K562 (cell line): ENCODE results near the gene SLC12A3. TPM values are rescaled to one million over a fixed set of nuclear protein-coding genes. Genes with fewer than 3 reads are reported as not detected.

Experiments used
- COPS2 ChIP-seq: fragments of 450-650 bp; conservative IDR thresholded peaks from 2 replicates; pipeline ENCODE4 v1.6.1; 2016; ENCODE audit warnings: mild to moderate bottlenecking, moderate library complexity
- CREB1 ChIP-seq, 2 experiments: sonication (generic) in 1 of 2; formaldehyde crosslinking in 1 of 2; IDR thresholded peaks; 2 replicates each; pipeline versions ENCODE4 v1.6.1 to v1.8.0; 2012 to 2022; ENCODE audit warnings: inconsistent platforms in 1 of 2, mild to moderate bottlenecking in 1 of 2, missing genetic modification reagents in 1 of 2, moderate library complexity in 1 of 2
- CREB3 ChIP-seq: fragments of 450-650 bp; conservative IDR thresholded peaks from 2 replicates; pipeline ENCODE4 v1.6.1; 2016; ENCODE audit warnings: missing genetic modification characterization, low read depth, mild to moderate bottlenecking, missing compliant biosample characterization, moderate library complexity
- DLX4 ChIP-seq: fragments of 250-450 bp; sonication (Bioruptor Pico); IDR thresholded peaks from 2 replicates; pipeline ENCODE4 v1.6.1; 2021; ENCODE audit warnings: mild to moderate bottlenecking
- E2F6 ChIP-seq, 2 experiments: IDR thresholded peaks; 2 replicates each; pipeline ENCODE4 v1.6.1; 2011; ENCODE audit warnings: borderline replicate concordance in 1 of 2, control low read depth in 1 of 2, low read depth in 1 of 2, low read length in 1 of 2, mild to moderate bottlenecking in 1 of 2, mixed read lengths in 1 of 2, moderate library complexity in 1 of 2; ENCODE audit not compliant: insufficient read depth in 1 of 2, insufficient read length in 1 of 2, poor library complexity in 1 of 2, severe bottlenecking in 1 of 2; ENCODE audit errors: extremely low read depth in 1 of 2
- ELK3 ChIP-seq: fragments of 450-650 bp; formaldehyde crosslinking; IDR thresholded peaks from 2 replicates; pipeline ENCODE4 v1.4.0; 2020; ENCODE audit warnings: mild to moderate bottlenecking
- GTF2E2 ChIP-seq: fragments of 200-800 bp; sonication (Bioruptor generic); IDR thresholded peaks from 2 replicates; pipeline ENCODE4 v1.6.1; 2016; ENCODE audit warnings: missing genetic modification characterization, missing compliant biosample characterization
- HMGN3 ChIP-seq: IDR thresholded peaks from 2 replicates; pipeline ENCODE4 v1.6.1; 2011; ENCODE audit warnings: borderline replicate concordance, low read depth, mild to moderate bottlenecking, mixed read lengths, low read length; ENCODE audit not compliant: insufficient read length; ENCODE audit errors: extremely low read depth
- MYNN ChIP-seq, 2 experiments: sonication (generic); formaldehyde crosslinking in 1 of 2; IDR thresholded peaks; 2 replicates each; pipeline versions ENCODE4 v1.5.0 to v1.6.1; 2016 to 2020; ENCODE audit warnings: antibody characterized with exemption in 1 of 2, missing genetic modification reagents in 1 of 2
- PURB ChIP-seq: sonication (generic); formaldehyde crosslinking; IDR thresholded peaks from 2 replicates; pipeline ENCODE4 v1.9.0; 2021; ENCODE audit warnings: low read depth, mild to moderate bottlenecking, missing genetic modification reagents
- ZFP36 ChIP-seq: fragments of 150-350 bp; IDR thresholded peaks from 2 replicates; pipeline ENCODE4 v1.6.1; 2018; ENCODE audit warnings: low read length, low read depth; ENCODE audit not compliant: partially characterized antibody
- polyA plus RNA-seq, 8 experiments: library from polyadenylated mRNA; depleted of rRNA in 4 of 8; stranded (reverse) in 5 of 8; unstranded in 3 of 8; fragments of >200 nt; fragmentation: Nextera tagmentation in 2 of 8; fragmentation: Illumina TruSeq in 1 of 8; extraction: Ambion mirVana in 2 of 8; extraction: Trizol in 1 of 8; gene quantifications; 2 replicates each; pipeline versions ENCODE4 v1.2.1 to v1.2.3, GENCODE V29; 2011 to 2014; ENCODE audit warnings: inconsistent platforms in 1 of 8, missing spikeins in 1 of 8
- total RNA-seq, 7 experiments: library from RNA; depleted of rRNA in 6 of 7; stranded (reverse); fragments of >200 nt in 6 of 7; fragmentation: Illumina TruSeq in 2 of 7; extraction: Trizol in 2 of 7; gene quantifications; 2 replicates each; pipeline versions ENCODE4 v1.2.1 to v1.2.3, GENCODE V29; 2011 to 2021; ENCODE audit warnings: low replicate concordance in 1 of 7
- TF ChIP-seq, protein P1 (sequence below), 2 experiments: fragments of 450-650 bp; formaldehyde crosslinking in 1 of 2; IDR thresholded peaks; 2 replicates each; pipeline versions ENCODE4 v1.4.0 to v1.6.1; 2014 to 2020; ENCODE audit warnings: mild to moderate bottlenecking in 2 of 2, borderline replicate concordance in 1 of 2, low read depth in 1 of 2

The SLC12A3 gene
- total and polyA plus RNA-seq, 9 of the 15 experiments (the other 6 are each of a cell fraction or from before 2014, with no cell fraction given): not detected

GRCh38 chr16:56869513-56870275, 4.7 kb downstream of the SLC12A3 start (continued):
- no peak for TF ChIP-seq HMGN3
- no peak for TF ChIP-seq CREB3 (tag)
- TF ChIP-seq ZFP36: no peak
- no peak for TF ChIP-seq CREB1 (IDR thresholded peaks at IDR 0.05)
- peak; percentile 51; the same call in 1 of the 2 replicates for TF ChIP-seq CREB1 (CRISPR knock-in tag; IDR thresholded peaks at IDR 0.05)
- no peak for TF ChIP-seq GTF2E2 (tag)
- TF ChIP-seq ELK3 (CRISPR knock-in tag): no peak
- TF ChIP-seq MYNN (IDR thresholded peaks at IDR 0.05): no peak
- no peak for TF ChIP-seq MYNN (CRISPR knock-in tag; IDR thresholded peaks at IDR 0.05)
- TF ChIP-seq PURB (CRISPR knock-in tag): no peak
- no peak for TF ChIP-seq DLX4 (CRISPR knock-in tag)
- no peak for TF ChIP-seq E2F6 (IDR thresholded peaks at IDR 0.05; ENCODE audit: borderline replicate concordance in 1 of 2, extremely low read depth in 1 of 2, insufficient read depth in 1 of 2, insufficient read length in 1 of 2, low read depth in 1 of 2, low read length in 1 of 2, poor library complexity in 1 of 2, severe bottlenecking in 1 of 2)
- TF ChIP-seq, protein P1, sequence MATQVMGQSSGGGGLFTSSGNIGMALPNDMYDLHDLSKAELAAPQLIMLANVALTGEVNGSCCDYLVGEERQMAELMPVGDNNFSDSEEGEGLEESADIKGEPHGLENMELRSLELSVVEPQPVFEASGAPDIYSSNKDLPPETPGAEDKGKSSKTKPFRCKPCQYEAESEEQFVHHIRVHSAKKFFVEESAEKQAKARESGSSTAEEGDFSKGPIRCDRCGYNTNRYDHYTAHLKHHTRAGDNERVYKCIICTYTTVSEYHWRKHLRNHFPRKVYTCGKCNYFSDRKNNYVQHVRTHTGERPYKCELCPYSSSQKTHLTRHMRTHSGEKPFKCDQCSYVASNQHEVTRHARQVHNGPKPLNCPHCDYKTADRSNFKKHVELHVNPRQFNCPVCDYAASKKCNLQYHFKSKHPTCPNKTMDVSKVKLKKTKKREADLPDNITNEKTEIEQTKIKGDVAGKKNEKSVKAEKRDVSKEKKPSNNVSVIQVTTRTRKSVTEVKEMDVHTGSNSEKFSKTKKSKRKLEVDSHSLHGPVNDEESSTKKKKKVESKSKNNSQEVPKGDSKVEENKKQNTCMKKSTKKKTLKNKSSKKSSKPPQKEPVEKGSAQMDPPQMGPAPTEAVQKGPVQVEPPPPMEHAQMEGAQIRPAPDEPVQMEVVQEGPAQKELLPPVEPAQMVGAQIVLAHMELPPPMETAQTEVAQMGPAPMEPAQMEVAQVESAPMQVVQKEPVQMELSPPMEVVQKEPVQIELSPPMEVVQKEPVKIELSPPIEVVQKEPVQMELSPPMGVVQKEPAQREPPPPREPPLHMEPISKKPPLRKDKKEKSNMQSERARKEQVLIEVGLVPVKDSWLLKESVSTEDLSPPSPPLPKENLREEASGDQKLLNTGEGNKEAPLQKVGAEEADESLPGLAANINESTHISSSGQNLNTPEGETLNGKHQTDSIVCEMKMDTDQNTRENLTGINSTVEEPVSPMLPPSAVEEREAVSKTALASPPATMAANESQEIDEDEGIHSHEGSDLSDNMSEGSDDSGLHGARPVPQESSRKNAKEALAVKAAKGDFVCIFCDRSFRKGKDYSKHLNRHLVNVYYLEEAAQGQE (IDR thresholded peaks at IDR 0.05; ENCODE audit: borderline replicate concordance): peak; percentile 43; the same call in 1 of the 2 replicates
- TF ChIP-seq, protein P1 (CRISPR knock-in tag; IDR thresholded peaks at IDR 0.05; ENCODE audit: low read depth): no peak
- TF ChIP-seq COPS2: no peak
